ENCODE results near the gene PLLP. TPM values are rescaled to one million over a fixed set of nuclear protein-coding genes. Genes with fewer than 3 reads are reported as not detected.

Gene PLLP
- total RNA-seq, 1 donor from 2014 or later = 0.21 TPM

DNA sequence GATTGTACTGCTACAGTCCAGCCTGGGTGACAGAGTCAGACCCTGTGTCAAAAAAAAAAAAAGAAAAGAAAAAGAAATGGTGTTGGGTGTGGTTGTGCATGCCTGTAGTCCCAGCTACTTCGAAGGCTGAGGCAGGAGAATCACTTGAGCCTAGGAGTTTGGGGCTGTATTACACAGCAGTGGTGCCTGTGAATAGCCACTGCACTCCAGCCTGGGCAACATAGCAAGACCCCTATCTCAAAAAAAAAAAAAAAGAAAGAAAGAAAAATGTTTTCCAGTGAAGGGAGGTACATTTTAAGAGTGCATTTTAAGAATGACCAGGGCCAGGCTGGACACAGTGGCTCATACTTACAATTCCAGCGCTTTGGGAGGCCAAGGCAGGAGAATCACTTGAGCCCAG, 33.1 kb downstream of the PLLP start:
- no peaks in the 10 kb centered on the region for H3K27me3 ChIP-seq
- H3K9me3 ChIP-seq = no peaks in the 10 kb centered on the region
- TF ChIP-seq, protein P1, sequence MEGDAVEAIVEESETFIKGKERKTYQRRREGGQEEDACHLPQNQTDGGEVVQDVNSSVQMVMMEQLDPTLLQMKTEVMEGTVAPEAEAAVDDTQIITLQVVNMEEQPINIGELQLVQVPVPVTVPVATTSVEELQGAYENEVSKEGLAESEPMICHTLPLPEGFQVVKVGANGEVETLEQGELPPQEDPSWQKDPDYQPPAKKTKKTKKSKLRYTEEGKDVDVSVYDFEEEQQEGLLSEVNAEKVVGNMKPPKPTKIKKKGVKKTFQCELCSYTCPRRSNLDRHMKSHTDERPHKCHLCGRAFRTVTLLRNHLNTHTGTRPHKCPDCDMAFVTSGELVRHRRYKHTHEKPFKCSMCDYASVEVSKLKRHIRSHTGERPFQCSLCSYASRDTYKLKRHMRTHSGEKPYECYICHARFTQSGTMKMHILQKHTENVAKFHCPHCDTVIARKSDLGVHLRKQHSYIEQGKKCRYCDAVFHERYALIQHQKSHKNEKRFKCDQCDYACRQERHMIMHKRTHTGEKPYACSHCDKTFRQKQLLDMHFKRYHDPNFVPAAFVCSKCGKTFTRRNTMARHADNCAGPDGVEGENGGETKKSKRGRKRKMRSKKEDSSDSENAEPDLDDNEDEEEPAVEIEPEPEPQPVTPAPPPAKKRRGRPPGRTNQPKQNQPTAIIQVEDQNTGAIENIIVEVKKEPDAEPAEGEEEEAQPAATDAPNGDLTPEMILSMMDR (IDR thresholded peaks at IDR 0.05) = no peak
- peaks cover 0 to 3% of the 10 kb centered on the region in 2 donors for H3K4me1 ChIP-seq
- no peak overlapping the region for H3K4me3 ChIP-seq
- intact Hi-C loops (cut with DNase I) = no loop called here
- H3K36me3 ChIP-seq = peaks cover 74 to 86% of the 10 kb centered on the region in 2 donors
- peak in 1 of 2 donors; percentile 9 for DNase-seq (ENCODE audit: low spot score in 2 of 2)
- H3K27ac ChIP-seq = no peak overlapping the region

DNA sequence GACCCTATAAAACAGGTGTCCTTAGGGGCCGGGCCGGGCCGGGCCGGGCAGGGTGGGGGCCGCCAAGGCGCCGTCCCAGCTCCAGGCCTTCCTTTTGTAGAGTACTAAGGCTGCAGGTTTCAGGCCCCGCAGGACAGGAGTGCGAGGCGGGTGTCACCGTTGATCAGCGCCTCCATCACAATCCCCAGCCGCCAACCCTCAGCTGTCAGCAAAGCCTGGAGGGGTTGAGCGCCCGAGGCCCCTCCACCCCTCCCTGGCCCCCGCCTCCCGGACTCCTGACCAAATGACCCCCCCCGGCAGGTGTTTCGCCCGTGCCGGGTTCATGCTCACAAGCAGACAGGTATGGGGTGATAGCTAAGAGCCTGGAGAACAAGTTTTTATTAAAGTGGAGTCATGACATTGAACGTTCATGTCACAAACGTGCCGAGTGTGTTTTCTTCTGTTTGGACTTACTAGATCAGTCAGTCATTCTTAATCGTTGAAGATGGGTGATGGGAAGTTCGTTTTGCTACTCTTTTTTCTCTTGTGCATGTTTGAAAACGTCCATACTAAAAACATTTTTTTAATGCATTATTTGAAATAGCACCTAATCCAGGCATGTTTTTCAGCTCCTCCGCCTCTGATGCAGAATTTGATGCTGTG, 38.9 kb downstream of the PLLP start:
- intact Hi-C loops (cut with DNase I) = loop anchor here (1.0 to 10.0 kb wide), 7 partner anchors 51 to 489 kb away; partner anchors contain the start of genes CX3CL1, KATNB1, PSME3IP1 and RSPRY1
- Histone ChIP-seq H3K36me3 (peaks cover 25 to 34% of the 10 kb centered on the region in 2 donors), H3K4me1 (peaks cover 2 to 12% of the 10 kb centered on the region in 2 donors), H3K9me3 (no peaks in the 10 kb centered on the region), H3K27me3 (no peaks in the 10 kb centered on the region), H3K27ac (peak overlapping the region; percentile 92 to 96), H3K4me3 (peak overlapping the region; percentile 79 to 81)
- DNase-seq (ENCODE audit: low spot score in 2 of 2) = peak in 1 of 2 donors; percentile 75
- TF ChIP-seq, protein P1 (IDR thresholded peaks at IDR 0.05) = no peak

DNA sequence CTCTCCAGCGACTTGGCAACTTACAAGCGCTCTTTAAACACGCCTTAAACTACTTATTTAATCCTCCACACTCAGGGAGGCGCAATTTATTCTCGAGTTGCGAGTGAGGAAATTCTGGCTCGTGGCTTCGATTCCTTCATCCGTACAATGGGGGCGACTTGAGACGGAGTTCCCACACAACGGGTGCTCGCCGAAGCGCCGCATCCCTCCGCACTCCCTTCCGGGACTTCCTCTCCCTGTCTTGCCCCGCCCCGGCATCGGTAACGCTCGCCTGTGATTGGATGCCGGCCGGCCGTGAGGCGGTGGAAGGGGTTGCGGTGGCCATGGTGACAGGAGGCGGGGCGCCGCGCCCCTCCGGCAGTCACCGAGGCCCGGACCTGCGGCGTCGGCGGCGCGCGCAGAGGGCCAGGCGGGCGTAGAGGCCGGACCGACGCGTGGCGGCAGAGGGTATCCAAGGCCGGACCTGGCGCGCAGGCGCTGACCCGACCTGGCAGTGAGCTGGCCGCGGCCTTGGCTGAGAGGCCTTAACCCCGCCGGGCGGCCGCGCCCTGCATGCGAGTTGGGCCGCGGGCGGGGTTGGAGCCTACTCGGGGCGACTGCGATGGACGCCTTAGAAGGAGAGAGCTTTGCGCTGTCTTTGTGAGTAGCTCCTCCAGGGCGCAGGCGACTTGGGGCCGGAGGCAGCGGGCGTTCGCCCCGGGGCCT, 39.6 kb downstream of the PLLP start, which contains the start of gene ARL2BP:
ARL2BP (plus strand) TSS at position 493 of the 705 bp plus-strand sequence; CDS start at position 602, 109 bp downstream.
- Histone ChIP-seq H3K36me3 (peaks cover 18 to 27% of the 10 kb centered on the region in 2 donors), H3K27me3 (no peaks in the 10 kb centered on the region), H3K27ac (peak within 1 kb of the TSS; percentile 92 to 96), H3K9me3 (no peaks in the 10 kb centered on the region), H3K4me1 (peaks cover 2 to 12% of the 10 kb centered on the region in 2 donors), H3K4me3 (peak within 1 kb of the TSS; percentile 79 to 81)
- peak; percentile 97 to 99 for DNase-seq (ENCODE audit: low spot score in 2 of 2)
- TF ChIP-seq, protein P1 (IDR thresholded peaks at IDR 0.05) = no peak
- intact Hi-C loops (cut with DNase I) = loop anchor here (1.0 to 10.0 kb wide), 7 partner anchors 50 to 490 kb away; partner anchors contain the start of genes CX3CL1, KATNB1, PSME3IP1 and RSPRY1

DNA sequence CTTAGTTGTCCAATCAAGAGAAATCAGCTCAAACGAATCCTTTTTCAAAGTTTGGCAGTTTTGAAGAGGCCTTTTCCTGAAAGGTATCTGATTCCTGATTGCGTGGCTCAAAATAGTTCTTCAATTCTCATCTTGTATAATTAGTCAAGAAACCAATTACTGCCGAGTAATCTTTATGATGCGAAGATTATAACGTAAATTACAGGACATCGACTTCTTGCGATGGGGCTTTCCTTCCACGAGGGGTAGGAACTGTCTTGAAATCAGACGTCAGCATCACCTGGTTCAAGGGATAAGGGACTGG, 40.1 kb downstream of the PLLP start:
- Histone ChIP-seq H3K4me1 (peaks cover 2 to 12% of the 10 kb centered on the region in 2 donors), H3K4me3 (peak overlapping the region; percentile 79 to 81), H3K27ac (peak overlapping the region; percentile 92 to 96), H3K27me3 (no peaks in the 10 kb centered on the region), H3K36me3 (peaks cover 14 to 26% of the 10 kb centered on the region in 2 donors), H3K9me3 (no peaks in the 10 kb centered on the region)
- intact Hi-C loops (cut with DNase I) = loop anchor here (2.0 to 10.0 kb wide), 4 partner anchors 50 to 490 kb away; partner anchors contain the start of gene KATNB1
- no peak for DNase-seq (ENCODE audit: low spot score in 2 of 2)
- TF ChIP-seq, protein P1 (IDR thresholded peaks at IDR 0.05) = no peak

DNA sequence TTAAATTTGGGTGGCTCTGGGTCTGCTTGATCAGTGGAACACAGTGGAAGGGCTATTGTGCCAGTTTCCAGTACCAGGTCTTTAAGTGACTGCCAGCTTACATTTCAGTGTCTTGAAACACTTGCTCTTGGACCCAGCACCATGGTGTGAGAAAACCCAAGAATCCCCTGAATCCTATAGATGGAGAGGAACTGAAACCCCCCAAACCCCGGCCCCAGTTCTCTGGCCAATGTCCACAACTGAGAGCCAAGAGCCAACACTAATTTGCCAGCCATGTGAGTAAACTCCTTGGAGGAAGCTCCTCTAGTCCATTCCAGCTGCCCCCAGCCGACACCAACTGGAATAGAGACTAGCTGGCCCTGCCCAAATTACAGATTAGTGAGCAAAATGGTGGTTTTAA, 41.8 kb downstream of the PLLP start:
- Histone ChIP-seq H3K9me3 (no peaks in the 10 kb centered on the region), H3K27me3 (no peaks in the 10 kb centered on the region), H3K4me1 (peaks cover 2 to 12% of the 10 kb centered on the region in 2 donors), H3K4me3 (no peak overlapping the region), H3K27ac (no peak overlapping the region), H3K36me3 (peaks cover 21 to 24% of the 10 kb centered on the region in 2 donors)
- DNase-seq (ENCODE audit: low spot score in 2 of 2) = no peak
- intact Hi-C loops (cut with DNase I) = loop anchor here (10.0 kb wide), 1 partner anchor 492 kb away; the partner anchor contains the start of gene KATNB1
- TF ChIP-seq, protein P1 (IDR thresholded peaks at IDR 0.05) = no peak

Measured in ascending aorta (tissue), 2 donors.